ENCODE measurements around the gene TAS1R1.

GRCh38 chr1:6600410-6601048 is 45.4 kb downstream of the TAS1R1 start:
- TF ChIP-seq CTCF (IDR thresholded peaks at IDR 0.05) (no peak), POLR2A (IDR thresholded peaks at IDR 0.05) (no peak)
